GM04504 (cell line): Measurements from ENCODE around the gene RNGTT.
"Not testable (repeated sequence)": the region's sequence is repeated elsewhere in the genome, so short reads cannot be mapped to it uniquely, and the experiment has no call there.

Source experiments
- DNase-seq: peaks from one replicate; pipeline ENCODE4 v3.0.0-alpha.2; 2012; ENCODE audit warnings: low read depth

Gene RNGTT

GRCh38 chr6:88970301-88970700 lies 6.9 kb upstream of the RNGTT start:
- no peak for DNase-seq

- DNase-seq: not testable (repeated sequence)
Observed at GRCh38 chr6:88969255-88969654, 5.8 kb upstream of the RNGTT start.

- no peak for DNase-seq
Observed at GRCh38 chr6:88967891-88968290, 4.5 kb upstream of the RNGTT start.

GRCh38 chr6:88965691-88966090 lies 2.3 kb upstream of the RNGTT start:
- no peak for DNase-seq

- no peak for DNase-seq
Observed at GRCh38 chr6:88964509-88964908, 1.1 kb upstream of the RNGTT start.

GRCh38 chr6:88958842-88959241 lies 4.6 kb downstream of the RNGTT start:
- no peak for DNase-seq

- no peak for DNase-seq
Observed at GRCh38 chr6:88953550-88954386, 9.7 kb downstream of the RNGTT start.

GRCh38 chr6:88952065-88952704 lies 11.2 kb downstream of the RNGTT start:
- DNase-seq: no peak

GRCh38 chr6:88945415-88946008 lies 17.9 kb downstream of the RNGTT start:
- DNase-seq: no peak

- DNase-seq: no peak
Observed at GRCh38 chr6:88933521-88933920, 29.9 kb downstream of the RNGTT start.

GRCh38 chr6:88932019-88932418 lies 31.4 kb downstream of the RNGTT start:
- not testable (repeated sequence) for DNase-seq

- DNase-seq: no peak
Observed at GRCh38 chr6:88922775-88923548, 40.5 kb downstream of the RNGTT start.

- DNase-seq: no peak
Observed at GRCh38 chr6:88921734-88922133, 41.7 kb downstream of the RNGTT start.

GRCh38 chr6:88920774-88921733 lies 42.4 kb downstream of the RNGTT start:
- DNase-seq: no peak

GRCh38 chr6:88920088-88920487 lies 43.3 kb downstream of the RNGTT start:
- DNase-seq: no peak

- no peak for DNase-seq
Observed at GRCh38 chr6:88919032-88919431, 44.4 kb downstream of the RNGTT start.

GRCh38 chr6:88916615-88917208 lies 46.7 kb downstream of the RNGTT start:
- DNase-seq: no peak

GRCh38 chr6:88914895-88915598 lies 48.4 kb downstream of the RNGTT start:
- DNase-seq: no peak

- DNase-seq: no peak
Observed at GRCh38 chr6:88914180-88914579, 49.2 kb downstream of the RNGTT start.

GRCh38 chr6:88913471-88913870 lies 49.9 kb downstream of the RNGTT start:
- DNase-seq: no peak
